K562 (cell line): ENCODE data around the gene FADD. TPM values are rescaled to one million over a fixed set of nuclear protein-coding genes. Genes with fewer than 3 reads are reported as not detected.
"Not testable (repeated sequence)": the region's sequence is repeated elsewhere in the genome, so short reads cannot be mapped to it uniquely, and the experiment has no call there.

Source experiments
- ATAC-seq: fragments of 200-7000 bp; cut with Tn5 transposase; 3 replicates; pipeline ENCODE4 v1.9.1; 2020; ENCODE audit warnings: moderate library complexity
- BruUV-seq: library from RNA; stranded (reverse); fragments of 400-500 nt; replicated peaks from 2 replicates; lab custom pipeline; 2021; lab: Mats Ljungman, UMichigan
- CTCF ChIA-PET: fragments of 300-600 bp; formaldehyde crosslinking; extraction: SDS; loops from one replicate; lab custom pipeline; 2021; ENCODE audit warnings: low intra/inter-chr PET ratio; lab: Yijun Ruan, JAX
- POLR2A ChIA-PET: fragments of 300-600, 350-650 bp; sonication (Branson Sonifier 250); formaldehyde crosslinking; extraction: SDS; loops from one replicate; lab custom pipeline; 2021; ENCODE audit warnings: antibody characterized with exemption, inconsistent platforms; lab: Yijun Ruan, JAX
- DNase-seq, 4 experiments: peaks; one replicate each; pipeline versions ENCODE4 v3.0.0 to v3.0.0-alpha.2; 2011 to 2018; ENCODE audit warnings: low spot score in 3 of 4, mixed read lengths in 3 of 4; ENCODE audit errors: extremely low read depth in 1 of 4
- FAIRE-seq: peaks from 2 replicates; lab custom pipeline; 2011; peaks lifted over from hg19 to GRCh38; lab: Jason Lieb, UNC
- H2AFZ ChIP-seq: 2 replicates; pipeline ENCODE4 v1.6.0; 2011; ENCODE audit warnings: low read depth, low read length, control low read depth, inconsistent platforms
- H3K27ac ChIP-seq: fragments of 200-600 bp; 3 replicates; pipeline ENCODE4 v1.8.0; 2011; ENCODE audit warnings: low read depth, mild to moderate bottlenecking, control low read depth, inconsistent platforms, low read length, moderate library complexity, mixed read lengths; ENCODE audit errors: extremely low read depth
- H3K27me3 ChIP-seq, 2 experiments: fragments of 300-600 bp in 1 of 2; 2 replicates in 1 of 2; 3 replicates in 1 of 2; pipeline versions ENCODE4 v1.6.0 to v1.8.0; 2011; ENCODE audit warnings: inconsistent platforms in 2 of 2, low read length in 2 of 2, mild to moderate bottlenecking in 1 of 2, mixed read lengths in 1 of 2, moderate library complexity in 1 of 2; ENCODE audit not compliant: control insufficient read depth in 2 of 2, insufficient read depth in 2 of 2
- H3K36me3 ChIP-seq: fragments of 300-600 bp; 3 replicates; pipeline ENCODE4 v1.8.0; 2011; ENCODE audit warnings: mild to moderate bottlenecking, low read length, inconsistent platforms; ENCODE audit not compliant: control insufficient read depth, insufficient read depth
- H3K4me1 ChIP-seq, 2 experiments: fragments of 200-600 bp in 1 of 2; replicated peaks in 1 of 2; 2 replicates in 1 of 2; 3 replicates in 1 of 2; pipeline versions ENCODE4 v1.5.1 to v1.8.0; 2011; ENCODE audit warnings: inconsistent platforms in 2 of 2, low read length in 2 of 2, mild to moderate bottlenecking in 1 of 2, mixed read lengths in 1 of 2, moderate library complexity in 1 of 2; ENCODE audit not compliant: control insufficient read depth in 2 of 2, insufficient read depth in 2 of 2
- H3K4me2 ChIP-seq: 2 replicates; pipeline ENCODE4 v1.6.1; 2011; ENCODE audit warnings: low read length, control low read depth, inconsistent platforms, mixed read lengths; ENCODE audit not compliant: insufficient read depth
- H3K4me3 ChIP-seq: fragments of 200-600 bp; sonication (generic), shearing (Covaris generic); 2 replicates; pipeline ENCODE4 v1.5.1; 2016; ENCODE audit warnings: control low read depth, inconsistent platforms
- H3K79me2 ChIP-seq: fragments of 200-600 bp; 3 replicates; pipeline ENCODE4 v1.8.0; 2011; ENCODE audit warnings: low read length, inconsistent platforms; ENCODE audit not compliant: control insufficient read depth, insufficient read depth
- H3K9ac ChIP-seq, 2 experiments: 2 replicates each; pipeline versions ENCODE4 v1.6.0 to v1.6.1; 2011; ENCODE audit warnings: low read depth in 2 of 2, low read length in 2 of 2, control low read depth in 1 of 2, inconsistent platforms in 1 of 2, mild to moderate bottlenecking in 1 of 2, mixed read lengths in 1 of 2; ENCODE audit not compliant: insufficient read depth in 1 of 2
- H3K9me1 ChIP-seq: one replicate; pipeline ENCODE4 v1.6.0; 2011; ENCODE audit warnings: inconsistent platforms, mild to moderate bottlenecking, low read length, moderate library complexity; ENCODE audit not compliant: control insufficient read depth, insufficient read depth
- H3K9me3 ChIP-seq: replicated peaks from 2 replicates; pipeline ENCODE4 v1.5.1; 2011; ENCODE audit warnings: low read depth, low read length, inconsistent platforms; ENCODE audit not compliant: control insufficient read depth, insufficient read depth
- H4K20me1 ChIP-seq: replicated peaks from 2 replicates; pipeline ENCODE4 v1.6.1; 2011; ENCODE audit warnings: low read length, inconsistent platforms, mixed read lengths; ENCODE audit not compliant: control insufficient read depth, insufficient read depth
- BACH1 ChIP-seq: fragments of 200-800 bp; sonication (Bioruptor generic); IDR thresholded peaks from 2 replicates; pipeline ENCODE4 v1.6.1; 2016; ENCODE audit warnings: missing genetic modification characterization, missing compliant biosample characterization
- TEAD1 ChIP-seq, 2 experiments: fragments of 450-650 bp in 1 of 2; sonication (generic) in 1 of 2; formaldehyde crosslinking; IDR thresholded peaks; 2 replicates each; pipeline versions ENCODE4 v1.4.0 to v1.8.0; 2020 to 2022; ENCODE audit warnings: mild to moderate bottlenecking in 2 of 2, missing genetic modification reagents in 1 of 2
- ZNF609 ChIP-seq: sonication (generic); formaldehyde crosslinking; IDR thresholded peaks from 2 replicates; pipeline ENCODE4 v1.8.1; 2023; ENCODE audit warnings: missing genetic modification reagents, mild to moderate bottlenecking, borderline replicate concordance
- WGBS: fragments of 100-300 bp; shearing (Covaris generic); methylation state at CpG from one replicate; pipeline ENCODE4 v1.1.6; 2016; ENCODE audit warnings: low coverage, mixed read lengths; ENCODE audit not compliant: insufficient coverage; ENCODE audit errors: missing lambda C conversion rate; 5-methylcytosine and 5-hydroxymethylcytosine counted together
- in situ Hi-C: fragments of 300-500 bp; cut with MboI; formaldehyde crosslinking; loops from 4 replicates; pipeline ENCODE4 v1.15.0; 2018; ENCODE audit warnings: inconsistent platforms, mixed read lengths
- intact Hi-C: fragments of 100-400 bp; cut with micrococcal nuclease; formaldehyde crosslinking; loops from 2 replicates; pipeline ENCODE4 v1.14.2; 2022
- polyA plus RNA-seq, 8 experiments: library from polyadenylated mRNA; depleted of rRNA in 4 of 8; stranded (reverse) in 5 of 8; unstranded in 3 of 8; fragments of >200 nt; fragmentation: Nextera tagmentation in 2 of 8; fragmentation: Illumina TruSeq in 1 of 8; extraction: Ambion mirVana in 2 of 8; extraction: Trizol in 1 of 8; gene quantifications; 2 replicates each; pipeline versions ENCODE4 v1.2.1 to v1.2.3, GENCODE V29; 2011 to 2014; ENCODE audit warnings: inconsistent platforms in 1 of 8, missing spikeins in 1 of 8
- total RNA-seq, 7 experiments: library from RNA; depleted of rRNA in 6 of 7; stranded (reverse); fragments of >200 nt in 6 of 7; fragmentation: Illumina TruSeq in 2 of 7; extraction: Trizol in 2 of 7; gene quantifications; 2 replicates each; pipeline versions ENCODE4 v1.2.1 to v1.2.3, GENCODE V29; 2011 to 2021; ENCODE audit warnings: low replicate concordance in 1 of 7

Gene FADD
- total and polyA plus RNA-seq, 9 of the 15 experiments (the other 6 are each of a cell fraction or from before 2014, with no cell fraction given) = 0.29 to 26.9 (median 20.4) TPM

- TF ChIP-seq ZNF609 (CRISPR knock-in tag) (no peak), TEAD1 (CRISPR knock-in tag; IDR thresholded peaks at IDR 0.05) (no peak), BACH1 (tag) (no peak)
These were observed 9.2 kb downstream of the FADD start (continued) for GRCh38 chr11:70212227-70212811.

DNA sequence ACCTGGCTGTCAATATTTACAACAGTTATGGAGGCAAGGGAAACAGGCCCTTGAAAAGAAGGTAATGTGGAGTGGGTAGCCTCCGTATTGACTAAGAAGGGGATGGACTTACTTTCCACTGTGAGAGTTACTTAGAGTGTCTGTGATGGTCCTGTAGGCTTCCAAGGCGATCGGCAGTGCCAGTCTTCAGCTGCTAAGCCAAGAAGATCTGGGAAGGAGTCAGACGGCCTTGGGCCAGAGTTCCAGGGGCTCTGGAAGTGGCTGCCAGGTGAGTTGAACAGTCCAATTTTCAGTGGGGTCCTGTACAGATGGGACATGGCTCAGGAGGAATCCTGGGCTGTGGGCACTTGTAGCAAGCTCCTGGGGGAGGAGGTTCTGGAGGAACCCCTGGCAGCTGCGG, 14.3 kb downstream of the FADD start:
- ATAC-seq, H3K9ac ChIP-seq, H4K20me1 ChIP-seq, H3K79me2 ChIP-seq, H3K4me3 ChIP-seq, H3K27me3 ChIP-seq, POLR2A ChIA-PET, H3K4me1 ChIP-seq, H3K27ac ChIP-seq, H3K9me1 ChIP-seq, BruUV-seq, CTCF ChIA-PET, H3K9me3 ChIP-seq, DNase-seq, intact Hi-C loops, H3K36me3 ChIP-seq, in situ Hi-C loops, FAIRE-seq, H3K4me2 ChIP-seq: not testable (repeated sequence)
- 65% methylated on average over 5 of the region's 5 CpGs for WGBS
- peak overlapping the region; percentile 69; the same call in 1 of the 2 replicates for H2AFZ ChIP-seq
